ENCODE measurements around the gene CD46.

CD46 gene

DNA sequence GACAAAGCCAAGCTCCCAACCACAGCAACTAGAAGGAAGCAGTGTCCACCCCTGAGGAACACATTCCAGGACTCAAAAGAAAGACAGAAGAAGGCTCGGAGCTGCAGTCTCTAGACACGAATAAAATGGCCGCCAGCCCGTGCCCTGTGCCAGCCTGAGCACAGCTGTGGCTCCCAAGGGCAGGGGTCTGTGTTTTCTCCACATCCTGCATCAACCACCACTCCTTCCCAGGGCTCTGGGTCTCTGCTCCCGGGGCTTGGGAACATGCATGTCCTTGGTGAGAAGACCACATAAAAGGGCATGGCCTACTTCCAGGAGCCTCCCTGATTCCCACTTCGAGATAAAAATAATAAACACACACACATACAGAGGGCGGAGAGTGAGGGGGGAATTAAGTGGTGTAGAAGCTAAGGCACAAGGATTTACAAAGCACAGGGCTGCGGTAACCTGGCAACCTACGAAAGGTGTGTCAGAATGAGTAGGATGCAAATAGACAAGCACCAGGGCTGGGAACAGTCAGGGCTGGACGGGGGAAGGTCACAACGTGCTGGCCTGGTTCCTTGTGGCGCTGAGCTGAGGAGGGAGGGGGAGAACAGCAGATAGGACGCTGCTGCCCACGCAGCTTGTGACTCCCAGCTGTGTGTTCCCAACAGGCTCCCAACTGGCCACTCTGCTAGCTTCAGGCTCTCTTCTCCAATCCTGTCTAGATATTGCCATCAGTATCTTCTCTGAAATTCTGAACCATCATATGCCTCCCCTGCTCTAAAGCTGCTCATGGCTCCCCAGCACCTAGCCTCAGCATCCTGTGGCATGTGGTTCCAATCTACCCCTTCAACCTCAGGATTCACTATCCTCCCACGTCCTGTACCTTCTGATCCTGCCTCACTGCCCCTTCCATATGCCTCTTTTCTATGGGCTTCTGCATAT lies 86.6 kb downstream of the CD46 start:
- ChIA-PET POLR2A (interaction anchor here (1.6 kb wide), 1 partner anchor 14 kb away, joined by 3 read pairs; no protein-coding TSS in a partner anchor), CTCF (interaction anchor here (1.3 to 22.4 kb wide), 7 partner anchors 8 to 47 kb away, joined by 3 to 661 read pairs (median 12); no protein-coding TSS in a partner anchor)
- DNase-seq (ENCODE audit: extremely low spot score), result no peak
- TF ChIP-seq, protein P1, sequence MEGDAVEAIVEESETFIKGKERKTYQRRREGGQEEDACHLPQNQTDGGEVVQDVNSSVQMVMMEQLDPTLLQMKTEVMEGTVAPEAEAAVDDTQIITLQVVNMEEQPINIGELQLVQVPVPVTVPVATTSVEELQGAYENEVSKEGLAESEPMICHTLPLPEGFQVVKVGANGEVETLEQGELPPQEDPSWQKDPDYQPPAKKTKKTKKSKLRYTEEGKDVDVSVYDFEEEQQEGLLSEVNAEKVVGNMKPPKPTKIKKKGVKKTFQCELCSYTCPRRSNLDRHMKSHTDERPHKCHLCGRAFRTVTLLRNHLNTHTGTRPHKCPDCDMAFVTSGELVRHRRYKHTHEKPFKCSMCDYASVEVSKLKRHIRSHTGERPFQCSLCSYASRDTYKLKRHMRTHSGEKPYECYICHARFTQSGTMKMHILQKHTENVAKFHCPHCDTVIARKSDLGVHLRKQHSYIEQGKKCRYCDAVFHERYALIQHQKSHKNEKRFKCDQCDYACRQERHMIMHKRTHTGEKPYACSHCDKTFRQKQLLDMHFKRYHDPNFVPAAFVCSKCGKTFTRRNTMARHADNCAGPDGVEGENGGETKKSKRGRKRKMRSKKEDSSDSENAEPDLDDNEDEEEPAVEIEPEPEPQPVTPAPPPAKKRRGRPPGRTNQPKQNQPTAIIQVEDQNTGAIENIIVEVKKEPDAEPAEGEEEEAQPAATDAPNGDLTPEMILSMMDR (IDR thresholded peaks at IDR 0.05; ENCODE audit: control extremely low read depth, extremely low read depth, low read depth, missing control alignments), result no peak

DNA sequence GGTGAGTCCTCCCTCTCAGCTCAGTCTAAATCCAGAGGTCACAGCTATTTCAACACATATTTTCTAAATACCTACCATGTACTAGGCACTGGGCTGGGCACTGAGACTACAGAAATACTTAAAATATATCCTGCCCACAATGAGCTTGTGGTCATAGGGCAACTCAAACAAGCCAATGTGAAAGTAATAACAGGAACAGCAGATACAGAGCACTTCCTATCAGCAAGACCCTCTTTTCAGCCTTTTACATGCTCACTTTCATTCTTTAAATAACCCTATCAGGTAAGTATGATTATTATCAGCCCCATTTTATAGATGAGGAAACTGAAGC lies 87.2 kb downstream of the CD46 start:
- no peak for DNase-seq (ENCODE audit: extremely low spot score)
- ChIA-PET POLR2A (interaction anchor here (1.6 kb wide), 1 partner anchor 15 kb away, joined by 3 read pairs; no protein-coding TSS in a partner anchor), CTCF (interaction anchor here (1.3 to 22.4 kb wide), 7 partner anchors 9 to 46 kb away, joined by 3 to 661 read pairs (median 12); no protein-coding TSS in a partner anchor)
- TF ChIP-seq, protein P1 (IDR thresholded peaks at IDR 0.05; ENCODE audit: control extremely low read depth, extremely low read depth, low read depth, missing control alignments), result no peak

DNA sequence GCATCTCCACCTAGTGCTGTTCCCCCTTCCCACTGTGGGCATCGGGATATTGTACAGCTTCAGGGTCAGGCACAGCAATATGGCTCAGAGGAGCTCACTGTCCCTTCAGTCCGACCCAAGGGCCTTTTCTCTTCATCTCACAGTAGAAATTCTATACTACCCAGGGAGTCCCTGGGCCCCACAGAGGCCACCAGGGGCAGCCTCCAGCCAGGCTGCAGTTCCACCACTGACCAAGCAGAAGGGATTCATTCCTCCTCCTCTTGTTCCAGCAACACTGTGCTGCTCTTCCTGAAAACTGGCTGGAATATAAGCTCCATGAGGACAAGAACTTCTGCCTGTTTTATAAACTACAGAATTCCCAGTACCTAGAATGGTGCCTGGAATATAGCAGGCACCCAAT lies 88.5 kb downstream of the CD46 start:
- no peak for DNase-seq (ENCODE audit: extremely low spot score)
- POLR2A ChIA-PET, result no interaction called here
- CTCF ChIA-PET, result interaction anchor here (0.9 to 22.4 kb wide), 6 partner anchors 9 to 45 kb away, joined by 3 to 661 read pairs (median 9); no protein-coding TSS in a partner anchor
- TF ChIP-seq, protein P1 (IDR thresholded peaks at IDR 0.05; ENCODE audit: control extremely low read depth, extremely low read depth, low read depth, missing control alignments), result no peak

DNA sequence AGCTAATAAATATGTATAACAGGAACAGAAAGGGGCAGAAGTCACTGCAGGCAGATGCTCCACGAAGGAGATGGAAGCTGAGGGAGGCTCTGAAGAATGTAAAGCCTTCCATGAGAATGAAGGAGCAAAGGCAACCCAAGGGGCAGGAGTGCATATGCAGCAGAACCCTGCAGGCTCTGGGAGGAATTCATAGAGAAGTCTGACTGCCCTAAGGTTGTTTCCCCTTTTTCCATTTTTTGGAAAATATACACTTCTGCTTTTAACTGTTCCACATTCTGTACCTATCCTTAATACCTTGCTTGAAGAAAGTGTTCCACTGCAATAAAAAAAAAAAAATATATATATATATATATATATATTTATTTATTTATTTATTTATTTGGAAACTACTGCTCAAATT lies 89.4 kb downstream of the CD46 start:
- POLR2A ChIA-PET, result interaction anchor here (1.1 kb wide), 1 partner anchor 22 kb away, joined by 3 read pairs; no protein-coding TSS in a partner anchor
- CTCF ChIA-PET, result interaction anchor here (1.9 to 22.4 kb wide), 5 partner anchors 8 to 44 kb away, joined by 6 to 661 read pairs (median 19); no protein-coding TSS in a partner anchor
- TF ChIP-seq, protein P1 (IDR thresholded peaks at IDR 0.05; ENCODE audit: control extremely low read depth, extremely low read depth, low read depth, missing control alignments), result no peak
- DNase-seq (ENCODE audit: extremely low spot score), result no peak

DNA sequence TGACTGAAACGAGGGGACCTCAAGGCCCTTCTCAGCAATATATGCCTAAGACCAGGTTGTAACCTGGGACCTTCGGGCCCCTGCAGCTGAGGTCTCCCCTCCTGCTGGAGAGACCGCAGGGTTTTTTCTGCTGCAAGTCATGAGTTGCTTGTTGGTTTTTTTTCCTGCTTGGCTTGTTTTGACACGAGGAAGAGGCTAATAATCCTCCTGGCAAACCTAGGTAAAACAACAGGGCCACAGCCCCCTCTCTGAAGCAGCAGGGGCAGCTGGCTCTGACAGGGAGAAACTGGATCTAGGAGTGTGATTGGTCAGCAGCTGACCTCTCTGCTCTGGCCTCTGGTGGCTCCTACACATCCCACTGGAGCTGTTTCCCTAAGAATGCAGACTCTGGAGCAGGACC lies 90.0 kb downstream of the CD46 start:
- POLR2A ChIA-PET, result interaction anchor here (1.1 kb wide), 1 partner anchor 23 kb away, joined by 3 read pairs; no protein-coding TSS in a partner anchor
- no peak for DNase-seq (ENCODE audit: extremely low spot score)
- TF ChIP-seq, protein P1 (IDR thresholded peaks at IDR 0.05; ENCODE audit: control extremely low read depth, extremely low read depth, low read depth, missing control alignments), result no peak
- CTCF ChIA-PET, result interaction anchor here (1.3 to 22.4 kb wide), 6 partner anchors 8 to 121 kb away, joined by 4 to 661 read pairs (median 16); no protein-coding TSS in a partner anchor

DNA sequence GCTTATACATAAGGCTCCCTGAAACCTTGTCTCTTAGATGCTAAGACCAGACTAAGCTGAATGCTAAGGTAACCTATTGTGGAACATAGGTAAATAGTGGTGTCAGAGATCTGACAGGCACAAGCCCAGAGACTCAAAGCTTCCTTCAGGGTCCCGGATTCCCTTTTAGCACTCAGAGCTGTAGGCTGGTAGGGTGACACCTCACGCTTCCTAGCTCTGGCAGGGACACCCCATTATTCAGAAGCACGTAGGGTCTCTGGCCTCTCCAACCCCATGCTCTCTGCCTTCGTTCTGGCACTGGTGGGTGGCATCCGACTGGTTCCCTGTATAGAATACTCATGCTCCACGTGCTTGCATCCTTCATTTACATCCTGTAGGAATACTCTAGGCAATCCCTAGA lies 90.7 kb downstream of the CD46 start:
- POLR2A ChIA-PET, result interaction anchor here (1.1 kb wide), 1 partner anchor 24 kb away, joined by 3 read pairs; no protein-coding TSS in a partner anchor

More for the DNA sequence above, 90.7 kb downstream of the CD46 start:
- DNase-seq (ENCODE audit: extremely low spot score), result no peak
- CTCF ChIA-PET, result interaction anchor here (0.8 to 22.4 kb wide), 8 partner anchors 9 to 121 kb away, joined by 3 to 661 read pairs (median 4); no protein-coding TSS in a partner anchor
- TF ChIP-seq, protein P1 (IDR thresholded peaks at IDR 0.05; ENCODE audit: control extremely low read depth, extremely low read depth, low read depth, missing control alignments), result no peak

Measured in GM10248 (cell line).